Measurements from ENCODE around the gene DNAH9. TPM values are rescaled to one million over a fixed set of nuclear protein-coding genes. Genes with fewer than 3 reads are reported as not detected.

Gene DNAH9
- total and polyA plus RNA-seq, 11 donors: 0.07 to 2.3 (median 0.49) TPM; not detected in 7

GRCh38 chr17:11561702-11562101 is 36.6 kb upstream of the DNAH9 start:
- H3K27ac ChIP-seq: no peak overlapping the region
- intact Hi-C loops (cut with DNase I): no loop called here
- H3K4me1 ChIP-seq: no peaks in the 10 kb centered on the region
- 56 to 85% (median 76%) methylated on average over 2 of the region's 2 CpGs for WGBS, 4 donors
- no peak for TF ChIP-seq POLR2A (IDR thresholded peaks at IDR 0.05)
- TF ChIP-seq CTCF (IDR thresholded peaks at IDR 0.05): no peak
- H3K4me3 ChIP-seq: no peak overlapping the region
- DNase-seq (no peak), ATAC-seq (no peak)
- no peaks in the 10 kb centered on the region for H3K36me3 ChIP-seq
- H3K9me3 ChIP-seq: no peaks in the 10 kb centered on the region
- peaks cover 0 to 3% (median 0%) of the 10 kb centered on the region in 9 donors for H3K27me3 ChIP-seq

GRCh38 chr17:11564589-11565380 is 33.5 kb upstream of the DNAH9 start:
- H3K9me3 ChIP-seq: no peaks in the 10 kb centered on the region
- 44 to 54% (median 47%) methylated on average over 3 of the region's 3 CpGs for WGBS, 4 donors
- no peak overlapping the region for H3K27ac ChIP-seq
- intact Hi-C loops (cut with DNase I): no loop called here
- H3K4me3 ChIP-seq: no peak overlapping the region
- no peaks in the 10 kb centered on the region for H3K4me1 ChIP-seq
- no peaks in the 10 kb centered on the region for H3K36me3 ChIP-seq
- TF ChIP-seq POLR2A (IDR thresholded peaks at IDR 0.05) (no peak), CTCF (IDR thresholded peaks at IDR 0.05) (no peak)
- peaks cover 0 to 2% (median 0%) of the 10 kb centered on the region in 9 donors for H3K27me3 ChIP-seq
- peak in 2 of 4 donors; percentile 45 to 51 for ATAC-seq
- DNase-seq: no peak

- Histone ChIP-seq H3K4me3 (no peak overlapping the region), H3K4me1 (no peaks in the 10 kb centered on the region), H3K9me3 (no peaks in the 10 kb centered on the region), H3K27me3 (peaks cover 0 to 3% (median 0%) of the 10 kb centered on the region in 9 donors), H3K27ac (no peak overlapping the region), H3K36me3 (no peaks in the 10 kb centered on the region)
- TF ChIP-seq CTCF (IDR thresholded peaks at IDR 0.05) (no peak), POLR2A (IDR thresholded peaks at IDR 0.05) (no peak)
- intact Hi-C loops (cut with DNase I): no loop called here
- ATAC-seq (no peak), DNase-seq (no peak)
- 38 to 64% (median 51%) methylated on average over 4 of the region's 4 CpGs for WGBS, 4 donors
Measured at GRCh38 chr17:11565591-11565990, 32.7 kb upstream of the DNAH9 start.

- Histone ChIP-seq H3K36me3 (no peaks in the 10 kb centered on the region), H3K4me3 (no peak overlapping the region), H3K9me3 (no peaks in the 10 kb centered on the region), H3K4me1 (no peaks in the 10 kb centered on the region), H3K27ac (no peak overlapping the region), H3K27me3 (no peaks in the 10 kb centered on the region)
- no peak for TF ChIP-seq CTCF (IDR thresholded peaks at IDR 0.05)
- TF ChIP-seq POLR2A (IDR thresholded peaks at IDR 0.05): no peak
- ATAC-seq (no peak), DNase-seq (no peak)
- intact Hi-C loops (cut with DNase I): loop anchor here in 1 of 10 donors (10.0 kb wide), 1 partner anchor 64 kb away; no protein-coding TSS in a partner anchor
- 80 to 86% (median 82%) methylated on average over 3 of the region's 3 CpGs for WGBS, 4 donors
Measured at GRCh38 chr17:11578998-11579397, 19.3 kb upstream of the DNAH9 start.
